Tibial nerve (tissue), 4 donors: ENCODE data around the gene IGSF22. TPM values are rescaled to one million over a fixed set of nuclear protein-coding genes. Genes with fewer than 3 reads are reported as not detected.

Source experiments
- DNase-seq, 2 donors: peaks; one replicate each; pipeline ENCODE4 v3.0.0-alpha.2; 2019; ENCODE audit warnings: low spot score in 2 of 2
- H3K27ac ChIP-seq, 4 donors: fragments of 200-600 bp; sonication (generic) in 3 of 4; one replicate each; pipeline ENCODE4 v1.5.1; 2017 to 2019; ENCODE audit warnings: mild to moderate bottlenecking in 1 of 4
- H3K27me3 ChIP-seq, 2 donors: fragments of 200-600 bp; sonication (generic) in 1 of 2; one replicate each; pipeline versions ENCODE4 v1.5.1 to v1.6.0; 2017 to 2019
- H3K36me3 ChIP-seq, 3 donors: fragments of 200-600 bp; sonication (generic); one replicate each; pipeline ENCODE4 v1.5.1; 2018 to 2019
- H3K4me1 ChIP-seq, 4 donors: fragments of 200-600 bp; sonication (generic) in 3 of 4; one replicate each; pipeline ENCODE4 v1.5.1; 2017 to 2019
- H3K4me3 ChIP-seq, 4 donors: fragments of 200-600 bp; sonication (generic) in 3 of 4; one replicate each; pipeline ENCODE4 v1.5.1; 2017 to 2019; ENCODE audit warnings: mild to moderate bottlenecking in 1 of 4, moderate library complexity in 1 of 4
- H3K9me3 ChIP-seq, 4 donors: fragments of 200-600 bp; sonication (generic) in 3 of 4; one replicate each; pipeline ENCODE4 v1.5.1; 2017 to 2019
- CTCF ChIP-seq, 5 experiments: fragments of 200-600 bp in 3 of 5; fragments of 450-650 bp in 2 of 5; sonication (generic) in 3 of 5; IDR thresholded peaks; one replicate each; pipeline ENCODE4 v1.5.1; 2016 to 2019; ENCODE audit warnings: antibody characterized with exemption in 5 of 5, mild to moderate bottlenecking in 3 of 5, moderate library complexity in 2 of 5
- EP300 ChIP-seq, 2 donors: sonication (generic); formaldehyde crosslinking; IDR thresholded peaks; one replicate each; pipeline ENCODE4 v1.6.1; 2017; ENCODE audit warnings: antibody characterized with exemption in 2 of 2, mild to moderate bottlenecking in 1 of 2
- POLR2A ChIP-seq, 2 donors: fragments of 450-650 bp; IDR thresholded peaks; one replicate each; pipeline ENCODE4 v1.6.1; 2017; ENCODE audit warnings: antibody characterized with exemption in 2 of 2, mild to moderate bottlenecking in 2 of 2, moderate library complexity in 2 of 2
- WGBS, 2 donors: methylation state at CpG; one replicate each; pipeline ENCODE4 v1.1.5; 2018; 5-methylcytosine and 5-hydroxymethylcytosine counted together
- total RNA-seq, 4 donors: library from RNA; depleted of rRNA; stranded (reverse); fragments of >200 nt; gene quantifications; one replicate each; pipeline ENCODE4 v1.1.0, GENCODE V29; 2016

The IGSF22 gene
- under 1 TPM in 2 of 4 donors, not detected in 2; 0.44 to 0.90 TPM for total RNA-seq

GRCh38 chr11:18726040-18726439 is at the start of gene IGSF22:
Gene IGSF22 (minus strand): TSS chr11:18726188. CDS start chr11:18724236, 1,952 bp downstream.
- Histone ChIP-seq H3K27ac (no peak within 1 kb of the TSS), H3K4me1 (peaks cover 0 to 19% (median 5%) of the 10 kb centered on the region in 4 donors), H3K9me3 (no peaks in the 10 kb centered on the region), H3K4me3 (no peak within 1 kb of the TSS), H3K36me3 (no peaks in the 10 kb centered on the region), H3K27me3 (no peaks in the 10 kb centered on the region)
- DNase-seq: no peak
- WGBS, 2 donors: 57 to 58% methylated on average over 7 of the region's 7 CpGs
- TF ChIP-seq CTCF (IDR thresholded peaks at IDR 0.05): no peak
- no peak for TF ChIP-seq POLR2A (IDR thresholded peaks at IDR 0.05)
- TF ChIP-seq EP300 (IDR thresholded peaks at IDR 0.05): no peak

GRCh38 chr11:18774801-18775200 is 48.8 kb upstream of the IGSF22 start:
- Histone ChIP-seq H3K4me1 (peaks cover 0 to 12% (median 0%) of the 10 kb centered on the region in 4 donors), H3K9me3 (no peaks in the 10 kb centered on the region), H3K27me3 (no peaks in the 10 kb centered on the region), H3K4me3 (no peak overlapping the region), H3K36me3 (no peaks in the 10 kb centered on the region), H3K27ac (no peak overlapping the region)
- DNase-seq: no peak
- TF ChIP-seq POLR2A (IDR thresholded peaks at IDR 0.05): no peak
- 70 to 75% methylated on average over 7 of the region's 7 CpGs for WGBS, 2 donors

- Histone ChIP-seq H3K4me3 (no peak overlapping the region), H3K4me1 (peaks cover 0 to under 1% (median 0%) of the 10 kb centered on the region in 4 donors), H3K27ac (no peak overlapping the region), H3K9me3 (no peaks in the 10 kb centered on the region), H3K36me3 (no peaks in the 10 kb centered on the region), H3K27me3 (no peaks in the 10 kb centered on the region)
- DNase-seq: no peak
- 78 to 84% methylated on average over 3 of the region's 3 CpGs for whole genome bisulfite sequencing, 2 donors
- no peak for TF ChIP-seq EP300 (IDR thresholded peaks at IDR 0.05)
Observed at GRCh38 chr11:18773681-18774080, 47.7 kb upstream of the IGSF22 start.

GRCh38 chr11:18773104-18773503 is 47.1 kb upstream of the IGSF22 start:
- Histone ChIP-seq H3K4me3 (no peak overlapping the region), H3K27me3 (no peaks in the 10 kb centered on the region), H3K9me3 (no peaks in the 10 kb centered on the region), H3K27ac (no peak overlapping the region), H3K36me3 (no peaks in the 10 kb centered on the region), H3K4me1 (no peaks in the 10 kb centered on the region)
- TF ChIP-seq CTCF (IDR thresholded peaks at IDR 0.05) (no peak), EP300 (IDR thresholded peaks at IDR 0.05) (no peak), POLR2A (IDR thresholded peaks at IDR 0.05) (no peak)
- DNase-seq: no peak
- WGBS, 2 donors: 62 to 68% methylated on average over 8 of the region's 8 CpGs

- TF ChIP-seq POLR2A (IDR thresholded peaks at IDR 0.05) (no peak), EP300 (IDR thresholded peaks at IDR 0.05) (no peak), CTCF (IDR thresholded peaks at IDR 0.05) (no peak)
Observed at GRCh38 chr11:18772211-18772610, 46.2 kb upstream of the IGSF22 start.

GRCh38 chr11:18771266-18772035 is 45.5 kb upstream of the IGSF22 start:
- no peaks in the 10 kb centered on the region for H3K9me3 ChIP-seq
- H3K4me3 ChIP-seq: no peak overlapping the region
- H3K27ac ChIP-seq: no peak overlapping the region
- no peaks in the 10 kb centered on the region for H3K4me1 ChIP-seq
- DNase-seq: no peak
- H3K27me3 ChIP-seq: no peaks in the 10 kb centered on the region
- H3K36me3 ChIP-seq: no peaks in the 10 kb centered on the region
- no peak for TF ChIP-seq CTCF (IDR thresholded peaks at IDR 0.05)
- TF ChIP-seq EP300 (IDR thresholded peaks at IDR 0.05): no peak
- TF ChIP-seq POLR2A (IDR thresholded peaks at IDR 0.05): no peak
- WGBS, 2 donors: 77 to 85% methylated on average over 13 of the region's 13 CpGs

More at GRCh38 chr11:18772211-18772610, 46.2 kb upstream of the IGSF22 start:
- no peaks in the 10 kb centered on the region for H3K9me3 ChIP-seq
- no peaks in the 10 kb centered on the region for H3K27me3 ChIP-seq
- H3K27ac ChIP-seq: no peak overlapping the region
- no peak for DNase-seq
- 64 to 76% methylated on average over 5 of the region's 5 CpGs for WGBS, 2 donors
- no peaks in the 10 kb centered on the region for H3K36me3 ChIP-seq
- H3K4me3 ChIP-seq: no peak overlapping the region
- H3K4me1 ChIP-seq: no peaks in the 10 kb centered on the region
